Body of pancreas (tissue), 4 donors: ENCODE results near the gene COL4A2.

Experiments used
- CTCF ChIP-seq, 7 experiments: fragments of 450-650 bp in 4 of 7; fragments of 200-600 bp in 3 of 7; sonication (generic) in 3 of 7; IDR thresholded peaks; one replicate each; pipeline ENCODE4 v1.5.1; 2016 to 2019; ENCODE audit warnings: antibody characterized with exemption in 7 of 7
- POLR2A ChIP-seq, 3 donors: fragments of 450-650 bp; IDR thresholded peaks; one replicate each; pipeline ENCODE4 v1.6.1; 2016; ENCODE audit warnings: antibody characterized with exemption in 3 of 3, mild to moderate bottlenecking in 2 of 3

GRCh38 chr13:110399801-110400200, 92.7 kb downstream of the COL4A2 start:
- TF ChIP-seq CTCF (IDR thresholded peaks at IDR 0.05) (no peak), POLR2A (IDR thresholded peaks at IDR 0.05) (no peak)
